NCI-H345 treated with DMSO at 0.1 percent for 48 hours (cell line): ENCODE data around the gene IFI35.

Experiments
- DNase-seq: peaks from one replicate; lab custom pipeline; 2025; ENCODE audit not compliant: unreplicated experiment; lab: John Stamatoyannopoulos, UW

Gene IFI35

DNA sequence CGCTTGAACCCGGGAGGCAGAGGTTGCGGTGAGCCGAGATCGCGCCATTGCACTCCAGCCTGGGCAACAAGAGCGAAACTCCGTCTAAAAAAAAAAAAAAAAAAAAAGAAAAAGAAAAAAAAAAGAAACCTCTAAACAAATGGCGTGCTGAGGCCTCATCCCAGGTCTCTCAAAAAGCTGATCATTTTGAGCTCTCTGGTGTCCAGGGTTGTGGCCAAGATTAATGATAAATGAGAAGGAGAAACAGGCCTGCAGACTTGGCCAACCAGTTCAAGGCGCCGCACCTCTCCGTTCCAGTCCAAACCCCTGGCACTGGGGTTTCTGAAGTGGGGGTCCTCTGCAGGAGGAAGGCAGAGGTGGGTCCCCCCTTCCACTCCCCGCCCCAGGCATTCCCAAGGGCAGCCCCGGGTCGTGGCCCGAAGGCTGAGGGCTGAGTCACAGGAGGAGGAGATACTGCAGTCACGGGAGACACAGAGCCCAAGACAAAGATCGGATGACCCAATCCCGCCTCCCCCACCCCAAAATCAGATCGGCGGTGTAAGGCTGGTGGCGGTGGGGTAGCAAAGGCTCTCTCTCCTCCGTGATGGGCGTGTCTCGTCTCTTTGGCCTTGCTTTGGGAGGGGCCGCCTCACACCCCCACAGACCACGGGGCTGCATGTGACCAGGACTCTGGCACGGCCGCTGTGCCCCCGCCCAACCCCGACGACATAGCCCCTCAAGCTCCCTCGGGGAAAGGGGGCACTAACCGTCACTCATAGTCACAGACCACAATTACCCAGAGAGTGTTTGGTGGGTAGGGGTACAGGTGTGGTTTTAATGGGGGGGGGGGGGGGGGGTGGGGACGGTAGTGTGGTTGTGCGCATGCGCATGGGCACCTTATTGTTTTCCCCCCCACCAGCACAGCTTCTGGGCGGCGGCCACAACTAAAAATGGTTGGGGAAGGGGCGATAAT is 14.5 kb downstream of the IFI35 start:
- peak; percentile 13 for DNase-seq

DNA sequence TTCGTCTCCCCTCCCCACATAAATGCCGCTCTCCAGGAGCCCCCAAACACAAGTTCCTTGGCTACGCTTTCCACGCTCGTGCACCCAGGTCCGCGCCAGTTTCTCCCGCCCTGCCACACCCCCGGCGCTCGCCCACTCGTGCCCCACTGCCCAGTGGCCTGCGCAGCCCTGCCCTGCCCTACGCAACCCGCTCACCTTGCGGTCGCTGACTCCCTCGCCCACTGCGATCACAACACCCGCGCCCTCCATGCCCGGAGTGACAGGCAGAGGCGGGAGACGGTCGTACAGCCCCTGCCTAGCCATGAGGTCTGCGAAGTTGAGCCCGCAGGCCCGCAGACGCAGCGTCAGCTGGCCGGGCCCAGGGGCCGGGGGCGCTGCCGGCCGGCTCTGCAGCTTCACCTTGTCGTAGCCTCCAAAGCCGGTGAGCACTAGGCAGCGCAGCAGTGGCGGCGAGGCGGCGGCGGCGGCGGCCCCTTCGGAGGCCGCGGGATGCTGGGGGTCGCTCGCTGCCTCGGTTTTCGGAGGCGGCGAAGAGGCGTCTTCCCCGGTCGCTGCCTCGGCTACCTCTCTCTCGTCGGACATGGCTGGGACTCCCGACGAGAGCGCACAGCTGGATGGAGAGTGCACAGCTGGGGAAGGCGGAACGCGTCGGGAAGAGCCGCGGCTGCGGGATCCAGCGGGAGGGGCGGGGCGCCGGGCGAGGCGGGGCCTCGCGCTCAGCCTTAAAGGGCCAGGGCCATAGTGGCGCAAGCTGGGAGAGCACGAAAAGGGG is 15.3 kb downstream of the IFI35 start, which contains the start of gene VAT1:
VAT1 (minus strand) TSS at position 645 of the 772 bp plus-strand sequence; CDS start at position 582, 63 bp downstream.
- peak; percentile 78 for DNase-seq

DNA sequence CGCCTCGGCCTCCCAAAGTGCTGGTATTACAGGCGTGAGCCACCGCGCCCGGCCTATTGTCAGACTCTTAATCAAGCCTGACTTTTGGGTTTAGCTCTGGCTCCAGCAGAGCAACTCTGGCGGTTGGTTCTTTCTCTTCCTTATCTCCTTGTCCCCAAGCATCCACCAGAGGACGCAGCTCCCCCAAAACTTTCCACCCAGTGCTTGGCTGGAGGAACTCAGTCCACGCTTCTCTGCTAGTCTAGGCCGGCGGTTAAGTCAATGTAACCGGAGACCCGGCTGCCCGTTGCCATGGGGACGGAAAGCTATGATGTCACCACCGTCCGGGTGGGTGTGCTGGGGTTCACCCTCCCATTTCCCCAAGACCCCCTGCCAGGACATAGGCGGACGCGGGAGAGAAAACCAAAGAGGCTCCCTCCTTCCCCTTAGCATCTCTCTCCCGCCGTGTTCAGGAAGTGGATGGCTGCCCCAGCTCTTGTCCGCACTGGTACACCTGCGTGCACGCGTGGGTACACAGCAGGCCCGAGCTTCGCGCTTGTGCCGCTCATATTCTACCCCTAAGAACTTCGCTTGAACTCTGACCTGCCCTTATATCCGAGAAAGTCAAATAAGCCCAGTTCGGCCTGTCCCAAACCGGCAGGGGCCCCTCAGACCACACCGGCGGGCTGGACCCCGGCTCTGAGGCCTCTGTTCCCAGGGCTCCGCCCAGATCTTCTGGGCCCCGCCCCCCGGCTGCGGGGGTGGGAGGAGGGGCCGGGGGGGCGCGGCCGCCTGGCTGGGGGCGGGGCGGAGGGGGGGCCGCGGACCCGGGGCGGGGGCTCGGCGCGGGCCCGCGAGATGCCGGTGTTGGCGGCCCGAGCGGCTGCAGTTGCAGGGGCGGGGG is 18.1 kb downstream of the IFI35 start, which contains the start of gene RND2:
RND2 (plus strand) TSS at position 825 of the 883 bp plus-strand sequence. CDS start 117 bp downstream, outside the sequence.
- peak; percentile 84 for DNase-seq

DNA sequence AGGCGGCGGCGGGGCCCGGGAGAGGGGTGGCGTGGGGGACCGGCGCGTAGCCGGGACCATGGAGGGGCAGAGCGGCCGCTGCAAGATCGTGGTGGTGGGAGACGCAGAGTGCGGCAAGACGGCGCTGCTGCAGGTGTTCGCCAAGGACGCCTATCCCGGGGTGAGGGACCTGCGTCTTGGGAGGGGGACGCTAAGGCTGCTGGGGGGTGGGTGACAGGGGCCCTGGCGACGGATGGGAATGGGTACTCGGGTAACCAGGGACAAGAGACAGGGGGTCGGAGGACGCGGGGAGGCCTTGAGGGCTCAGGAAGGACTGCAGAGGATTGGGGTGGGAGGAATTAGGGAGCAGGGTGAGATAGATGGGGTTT is 18.7 kb downstream of the IFI35 start:
- DNase-seq, result no peak

DNA sequence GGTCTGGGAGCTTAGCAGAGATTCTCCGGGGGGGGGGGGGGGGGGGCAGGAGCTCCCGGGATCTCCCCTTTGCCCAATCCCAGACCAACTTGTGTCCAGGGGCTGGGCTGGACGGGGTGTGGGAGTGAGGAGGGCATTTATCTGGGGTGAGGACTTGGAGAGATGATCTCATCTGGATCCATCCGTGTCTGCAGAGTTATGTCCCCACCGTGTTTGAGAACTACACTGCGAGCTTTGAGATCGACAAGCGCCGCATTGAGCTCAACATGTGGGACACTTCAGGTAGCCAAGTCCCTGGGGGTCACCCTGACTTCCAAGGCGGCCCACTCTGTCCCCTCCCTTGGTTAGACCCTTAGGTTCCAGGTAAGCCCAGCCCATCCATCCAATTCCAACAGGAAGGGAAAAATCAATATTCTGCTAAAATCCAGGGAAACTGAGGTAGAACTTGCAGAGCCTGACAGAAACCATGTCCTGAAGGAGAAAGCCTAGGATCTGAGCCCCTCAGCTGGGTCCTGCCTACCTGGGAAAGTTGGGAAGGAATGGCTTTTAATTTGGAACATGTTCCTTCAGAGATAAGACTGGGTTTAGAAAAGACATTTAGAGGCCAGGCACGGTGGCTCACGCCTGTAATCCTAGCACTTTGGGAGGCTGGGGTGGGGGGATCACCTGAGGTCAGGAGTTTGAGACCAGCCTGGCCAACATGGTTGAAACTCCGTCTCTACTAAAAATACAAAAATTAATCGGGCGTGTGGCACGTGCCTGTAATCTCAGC is 19.4 kb downstream of the IFI35 start:
- no peak for DNase-seq

DNA sequence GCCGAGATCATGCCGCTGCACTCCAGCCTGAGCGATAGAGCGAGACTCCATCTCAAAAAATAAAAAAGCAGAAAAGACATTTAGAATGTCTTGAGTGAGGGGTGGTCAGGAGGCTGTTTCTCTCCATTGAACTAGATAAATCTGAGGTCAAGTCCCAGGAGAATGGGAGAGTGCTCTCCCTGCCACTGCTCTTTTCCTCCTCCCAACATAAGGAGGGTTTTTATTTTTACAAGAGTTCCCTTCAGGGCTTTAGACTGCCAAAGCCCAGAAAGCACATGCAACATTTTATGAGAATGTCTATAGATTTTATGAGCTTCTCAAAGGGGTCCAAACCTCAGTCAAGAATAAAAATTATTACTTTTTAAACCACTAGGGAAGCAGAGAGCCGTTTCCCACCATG is 20.0 kb downstream of the IFI35 start:
- no peak for DNase-seq

DNA sequence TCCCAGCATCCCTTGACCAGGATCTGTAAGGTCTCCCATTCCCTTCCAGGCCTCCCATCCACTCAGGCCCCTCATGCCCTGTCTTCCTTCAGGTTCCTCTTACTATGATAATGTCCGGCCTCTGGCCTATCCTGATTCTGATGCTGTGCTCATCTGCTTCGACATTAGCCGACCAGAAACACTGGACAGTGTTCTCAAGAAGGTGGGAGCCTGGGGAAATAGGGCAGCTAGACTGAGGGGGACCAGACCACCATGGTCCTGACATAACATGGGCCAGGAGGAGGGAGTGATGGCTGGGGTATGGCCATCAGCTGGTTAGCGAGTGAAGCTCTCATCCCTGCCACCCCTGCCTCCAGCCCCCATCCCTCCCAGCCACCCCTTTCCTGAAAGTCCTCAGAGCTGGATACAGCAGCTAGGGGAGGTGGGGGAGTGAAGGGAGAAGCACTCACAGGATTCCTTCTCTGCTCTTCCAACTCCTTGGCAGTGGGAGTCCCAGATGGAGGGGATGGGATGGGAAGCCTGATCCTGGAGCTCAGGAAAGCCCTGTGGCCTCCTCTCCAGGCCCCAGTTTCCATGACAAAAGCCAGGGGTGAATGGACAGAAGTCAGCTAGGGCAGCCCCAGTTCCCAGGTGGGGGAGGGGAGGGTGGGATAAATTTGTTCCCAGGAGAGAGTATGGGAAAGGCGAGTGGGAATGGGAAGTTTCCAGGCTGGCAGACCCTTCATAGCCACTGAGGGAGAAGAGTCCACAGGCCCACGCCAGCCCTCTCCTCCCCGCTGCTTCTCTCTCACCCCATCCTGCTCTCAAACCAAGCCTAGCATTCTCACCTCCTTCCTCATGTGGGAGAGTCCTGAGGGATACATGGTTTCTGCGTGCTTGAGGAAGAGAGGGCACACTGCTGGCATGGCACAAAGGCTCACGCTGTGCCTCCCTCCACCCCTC is 20.8 kb downstream of the IFI35 start:
- no peak for DNase-seq

DNA sequence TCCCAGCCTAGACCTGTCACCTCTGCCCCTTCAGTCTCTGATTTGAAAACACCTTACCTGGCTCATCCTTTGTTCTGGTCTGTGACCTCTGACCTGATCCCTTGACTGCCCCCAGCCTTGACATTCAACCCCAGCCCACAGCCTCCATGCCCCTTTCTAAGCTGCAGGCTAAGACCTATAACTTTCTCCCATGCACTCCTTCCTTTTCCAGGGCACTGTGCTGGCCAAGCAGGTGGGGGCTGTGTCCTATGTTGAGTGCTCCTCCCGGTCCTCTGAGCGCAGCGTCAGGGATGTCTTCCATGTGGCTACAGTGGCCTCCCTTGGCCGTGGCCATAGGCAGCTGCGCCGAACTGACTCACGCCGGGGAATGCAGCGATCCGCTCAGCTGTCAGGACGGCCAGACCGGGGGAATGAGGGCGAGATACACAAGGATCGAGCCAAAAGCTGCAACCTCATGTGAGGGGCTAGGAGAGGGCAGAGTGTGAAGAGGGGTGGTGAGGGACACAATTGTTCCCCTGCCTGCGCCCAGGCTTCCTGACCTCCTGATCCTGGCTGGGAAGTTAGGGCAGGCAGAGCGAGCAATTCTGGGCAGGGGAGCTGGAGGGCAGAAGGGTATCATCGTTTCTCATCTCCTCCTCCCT is 21.8 kb downstream of the IFI35 start:
- no peak for DNase-seq

DNA sequence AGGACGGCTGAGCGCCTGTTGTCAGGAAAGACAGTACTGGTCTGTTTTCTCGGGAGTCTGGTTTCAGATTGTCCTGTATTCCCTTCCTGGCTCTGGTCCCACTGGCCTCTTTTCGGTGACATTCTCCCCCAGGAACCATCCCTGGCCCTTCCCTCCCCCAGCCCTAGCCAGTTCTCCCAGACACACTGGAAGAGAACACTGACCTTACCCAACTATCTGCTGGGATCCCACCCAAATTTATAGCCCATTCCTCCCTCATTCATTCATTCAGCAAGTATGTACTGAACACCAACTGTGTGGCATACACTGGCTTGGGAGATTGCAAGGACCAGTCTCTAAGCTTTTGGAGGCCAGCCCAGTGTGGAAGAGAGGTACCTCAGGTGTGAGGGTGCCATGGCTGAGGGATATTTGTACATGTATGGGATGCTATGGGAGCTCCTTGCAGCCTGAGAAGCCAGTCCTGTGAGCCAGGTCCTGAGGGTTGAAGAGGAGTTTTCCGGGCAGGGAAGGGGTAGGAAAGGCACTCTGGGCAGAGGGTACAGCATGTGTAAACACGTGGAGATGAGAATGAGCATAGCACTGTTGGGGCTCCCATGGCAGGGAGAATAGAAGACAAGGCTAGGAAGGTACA is 23.7 kb downstream of the IFI35 start:
- no peak for DNase-seq

DNA sequence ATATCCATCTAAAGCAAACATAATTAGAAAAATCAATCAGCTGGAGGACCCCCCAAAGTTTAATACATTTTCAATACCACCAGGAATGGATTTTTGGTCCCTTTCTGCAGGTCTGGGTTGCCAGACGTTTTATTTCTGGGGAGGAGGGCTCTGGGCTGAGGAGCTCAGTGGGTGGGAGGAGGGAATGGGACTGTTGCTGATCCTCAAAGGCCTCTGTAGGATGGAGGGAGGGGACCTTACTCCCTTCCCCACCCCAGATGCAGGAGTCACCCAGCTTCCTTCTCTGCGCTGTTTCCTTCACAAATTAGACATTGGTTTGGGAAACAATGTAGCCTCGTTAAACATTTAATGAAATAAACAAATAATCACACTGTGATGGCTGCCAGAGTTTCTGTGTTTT is 25.1 kb downstream of the IFI35 start:
- DNase-seq, result no peak

DNA sequence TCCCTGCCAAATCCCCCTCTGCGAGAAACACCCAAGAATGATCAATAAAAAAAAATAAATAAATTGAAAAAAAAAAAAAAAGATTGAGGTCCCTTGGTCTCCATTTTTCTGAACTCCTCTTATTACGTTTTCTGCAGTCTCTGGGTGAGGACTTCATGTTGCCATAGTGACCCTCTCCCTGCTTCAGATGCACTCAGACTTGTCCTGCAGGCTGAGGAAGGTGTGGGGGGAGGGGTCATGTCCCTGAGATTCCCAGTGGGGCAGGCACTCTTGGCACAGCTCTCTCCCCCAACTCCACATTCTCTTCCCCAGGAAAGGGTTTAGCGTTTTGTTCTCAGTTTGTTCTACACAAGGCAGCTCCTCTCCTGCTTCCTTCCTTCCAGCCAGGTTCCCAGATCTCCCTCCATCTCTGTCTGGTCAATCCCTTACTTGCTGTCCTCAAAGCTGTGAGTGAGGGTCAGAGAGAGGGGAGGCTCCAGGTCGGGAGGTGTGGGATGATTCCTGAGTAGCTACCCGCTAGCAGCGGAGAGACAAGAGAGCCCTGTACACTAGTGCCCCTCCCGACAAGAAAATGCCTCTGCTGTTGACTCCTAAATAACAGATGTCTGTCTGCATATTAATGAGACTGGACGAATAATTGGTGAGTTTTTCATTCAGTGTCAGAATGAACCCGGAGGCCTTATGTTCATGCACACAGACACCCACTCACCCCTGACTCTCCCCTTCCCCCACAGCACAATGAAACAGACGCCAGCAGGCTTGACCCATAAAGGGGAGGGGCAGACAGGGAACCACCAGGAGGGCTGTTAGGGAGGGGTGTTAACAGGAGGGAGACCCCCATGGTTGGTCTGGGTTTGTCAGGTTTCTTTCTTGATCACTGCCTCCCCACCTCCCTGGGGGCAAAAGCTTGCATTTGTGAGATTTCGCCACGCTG is 27.6 kb downstream of the IFI35 start:
- no peak for DNase-seq

DNA sequence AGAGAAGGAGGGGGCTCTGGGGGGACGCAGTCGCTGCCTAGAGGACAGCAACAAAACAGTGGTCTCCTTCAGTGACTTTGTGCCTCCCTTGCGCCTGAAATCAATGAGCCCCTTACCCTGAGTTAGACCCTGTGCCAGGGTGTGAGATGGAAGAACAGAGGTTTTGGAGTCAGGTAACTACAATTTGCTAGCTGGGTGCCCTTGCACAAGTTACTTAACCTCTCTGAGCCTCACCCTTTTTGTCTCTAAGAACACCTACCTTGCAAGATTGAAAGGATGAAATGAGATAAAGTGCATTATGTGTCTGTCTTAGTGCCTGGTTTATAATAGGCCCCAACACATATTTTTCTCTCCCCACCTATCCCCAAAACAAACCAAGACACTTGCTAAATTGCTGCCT is 28.3 kb downstream of the IFI35 start:
- DNase-seq, result no peak

DNA sequence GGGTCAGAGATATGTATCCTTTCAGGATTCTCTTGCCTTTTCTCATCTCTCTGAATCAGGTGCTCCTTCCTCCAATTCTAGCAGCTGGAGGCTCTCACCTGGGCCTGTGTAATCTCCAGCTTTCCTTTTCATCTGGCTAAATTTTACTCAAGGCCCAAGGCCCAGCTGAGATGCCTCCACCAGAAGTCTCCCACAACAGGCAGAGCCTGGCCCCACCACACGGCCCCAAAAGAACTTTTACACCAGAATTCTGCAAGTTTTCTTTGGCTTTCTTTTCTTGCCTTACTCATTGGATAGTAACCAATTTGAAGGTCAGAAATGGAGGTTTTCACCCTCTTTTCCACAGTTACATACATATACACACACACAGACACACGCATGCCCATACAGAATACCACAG is 33.1 kb downstream of the IFI35 start:
- DNase-seq, result no peak

DNA sequence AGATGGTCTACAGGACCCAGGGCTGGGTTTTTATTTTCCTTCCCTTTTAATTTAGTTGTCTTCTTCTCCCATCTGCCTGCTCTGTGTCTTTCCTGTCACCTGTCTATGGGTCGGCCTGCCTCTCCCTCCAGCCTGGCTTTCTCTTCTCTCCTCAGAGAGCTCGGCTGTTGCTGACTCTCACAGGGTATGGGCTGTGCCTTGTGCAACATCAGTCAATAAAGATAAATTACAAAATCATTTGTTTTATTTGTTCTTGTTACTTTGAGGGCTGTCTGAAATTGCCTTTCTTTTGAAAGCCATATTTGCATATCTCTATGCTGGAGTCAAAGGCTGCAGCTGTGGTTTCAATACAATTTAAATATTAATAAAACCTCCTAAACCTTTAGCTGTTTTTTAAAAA is 34.1 kb downstream of the IFI35 start:
- DNase-seq, result no peak

DNA sequence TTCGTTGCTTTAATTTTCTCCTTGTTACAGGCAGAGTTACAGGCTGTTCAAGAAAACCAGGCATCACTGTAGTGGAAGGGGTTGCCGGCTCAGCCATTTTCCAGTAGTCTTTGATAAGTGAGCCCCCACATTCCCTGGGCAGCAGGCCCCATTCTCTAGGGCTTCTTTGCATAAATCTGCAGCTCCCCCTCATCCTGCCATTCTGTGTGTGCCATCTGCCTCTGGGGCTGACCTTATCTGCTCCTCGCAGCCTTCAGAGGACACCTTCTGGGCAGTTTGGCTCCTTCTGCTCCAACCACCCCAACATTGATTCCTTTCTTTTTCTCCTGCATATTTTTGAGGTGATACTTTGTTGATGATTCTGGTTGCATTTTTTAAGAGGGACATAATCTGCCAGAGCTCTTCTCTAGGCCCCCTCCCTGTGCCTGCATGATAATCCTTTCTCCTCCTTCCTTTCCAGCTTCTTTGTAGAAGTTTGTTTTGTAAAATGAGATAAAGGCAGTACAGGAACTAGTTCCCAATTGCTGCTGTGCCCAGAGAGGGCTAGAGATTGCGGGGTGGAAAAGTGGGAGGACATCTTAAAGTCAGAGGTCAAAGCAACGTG is 35.5 kb downstream of the IFI35 start:
- no peak for DNase-seq

DNA sequence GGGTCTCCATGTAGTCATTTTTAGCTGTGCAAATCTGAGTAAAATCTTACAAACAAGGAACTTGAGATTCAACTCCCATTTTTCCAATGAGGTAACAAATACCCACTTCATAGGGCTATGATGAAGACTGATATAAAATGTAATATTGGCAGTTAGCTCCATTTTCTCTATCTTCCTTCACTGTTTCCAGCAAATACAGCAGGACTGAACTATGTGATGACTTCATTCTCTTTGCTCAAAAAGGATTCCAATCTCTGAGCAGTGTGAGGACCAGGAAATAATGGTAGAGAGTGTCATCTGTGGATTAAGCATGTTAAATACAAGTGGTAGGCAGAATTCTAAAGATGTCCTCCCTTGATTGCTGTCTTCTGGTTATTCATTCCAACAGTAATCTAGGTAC is 36.7 kb downstream of the IFI35 start:
- no peak for DNase-seq

DNA sequence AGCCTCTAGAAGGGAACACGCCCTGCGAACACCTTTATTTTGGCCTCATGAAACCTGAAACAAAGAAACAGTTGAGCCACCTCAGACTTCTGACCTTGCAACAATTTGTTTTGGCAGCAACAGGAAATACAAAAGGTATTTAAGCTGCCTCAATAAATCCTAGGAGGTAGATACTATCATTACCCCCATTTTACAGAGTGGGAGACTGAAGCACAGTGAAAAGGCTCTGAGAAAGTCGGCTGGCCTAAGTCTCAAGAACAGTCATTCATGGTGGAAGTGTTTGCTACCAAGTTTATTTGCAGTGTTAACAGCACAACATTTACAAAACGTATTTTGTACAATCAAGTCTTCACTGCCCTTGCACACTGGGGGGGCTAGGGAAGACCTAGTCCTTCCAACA is 37.4 kb downstream of the IFI35 start:
- no peak for DNase-seq
